Measurements from ENCODE around the gene DIPK1B.

Gene DIPK1B

DNA sequence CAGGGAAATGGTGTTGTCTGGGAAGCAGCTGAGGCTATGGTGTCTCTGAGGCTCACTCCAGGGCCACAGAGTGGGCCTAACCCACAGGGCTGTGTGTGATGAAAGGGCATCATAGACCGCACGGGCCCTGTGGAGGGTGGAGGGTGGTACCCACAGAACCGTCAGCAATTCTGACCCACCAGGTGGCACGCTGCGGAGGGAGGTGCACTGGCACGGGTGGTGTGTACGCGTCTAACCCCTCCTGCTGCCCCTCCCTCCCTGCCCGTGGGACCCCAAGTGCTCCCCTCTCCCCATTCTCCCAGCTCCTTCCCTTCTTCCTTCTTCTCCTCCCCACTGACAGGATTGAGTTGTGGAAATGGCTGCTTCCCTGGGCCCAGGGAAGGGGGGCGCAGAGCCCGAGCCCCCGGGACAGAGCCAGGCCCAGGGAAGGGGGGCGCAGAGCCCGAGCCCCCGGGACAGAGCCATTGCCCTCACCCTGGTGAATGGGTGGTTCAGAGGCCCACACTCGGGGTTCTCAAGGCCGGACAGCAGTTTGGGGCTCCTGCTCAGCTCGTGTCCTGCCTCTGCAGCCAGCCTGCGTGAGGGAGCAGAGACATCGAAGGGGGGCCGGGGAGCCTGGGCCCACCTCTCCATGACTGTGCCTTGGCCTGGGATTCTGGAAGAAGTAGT lies 23.6 kb downstream of the DIPK1B start:
- no peaks in the 10 kb centered on the region for H4K20me1 ChIP-seq (ENCODE audit: control insufficient read depth, insufficient read depth, low read depth, low read length)
- peaks cover 4% of the 10 kb centered on the region for H3K36me3 ChIP-seq (ENCODE audit: control insufficient read depth, low read length)
- H3K9me2 ChIP-seq (replicated peaks; ENCODE audit: control insufficient read depth, low read length): no peaks in the 10 kb centered on the region
- no peak overlapping the region for H3K27ac ChIP-seq (ENCODE audit: low read depth, low read length)
- peaks cover 4% of the 10 kb centered on the region for H3K4me1 ChIP-seq (ENCODE audit: control insufficient read depth, low read length)
- H3K79me2 ChIP-seq (ENCODE audit: control insufficient read depth, low read length): peaks cover 4% of the 10 kb centered on the region
- no peak for TF ChIP-seq EZH2phosphoT487 (IDR thresholded peaks at IDR 0.05; ENCODE audit: borderline replicate concordance, low read length)
- TF ChIP-seq CTCF (IDR thresholded peaks at IDR 0.05; ENCODE audit: low read depth, low read length, poor library complexity, severe bottlenecking): no peak
- H3K4me2 ChIP-seq (ENCODE audit: low read length): no peak overlapping the region
- H3K9me3 ChIP-seq (ENCODE audit: control insufficient read depth, insufficient read depth, low read length): no peaks in the 10 kb centered on the region
- H3F3A ChIP-seq (ENCODE audit: control insufficient read depth, insufficient read depth): no peaks in the 10 kb centered on the region
- H3K4me3 ChIP-seq (ENCODE audit: low read length): no peak overlapping the region
- H3K27me3 ChIP-seq (ENCODE audit: control insufficient read depth, low read length): peaks cover 10% of the 10 kb centered on the region

DNA sequence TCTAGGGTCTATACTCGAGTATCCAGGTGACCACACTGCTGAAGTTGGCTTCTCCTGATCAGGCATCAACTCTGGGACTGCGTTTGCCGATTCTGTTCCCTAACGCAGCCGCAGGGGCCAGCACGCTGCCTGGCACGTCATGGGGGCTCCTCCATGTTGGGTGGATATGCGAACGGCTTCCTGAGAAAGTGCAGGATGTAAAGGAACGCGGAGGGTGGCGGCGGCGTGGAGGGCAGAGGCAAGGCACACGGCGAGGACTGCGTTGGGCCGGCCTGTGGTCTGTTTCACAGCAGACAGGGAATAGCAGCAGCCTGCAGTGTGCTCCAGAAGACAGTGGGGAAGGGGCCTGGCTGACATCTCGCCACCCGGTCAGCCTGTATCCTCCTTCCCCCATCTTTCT lies 26.6 kb downstream of the DIPK1B start:
- Histone ChIP-seq H3F3A (ENCODE audit: control insufficient read depth, insufficient read depth) (no peaks in the 10 kb centered on the region), H3K4me3 (ENCODE audit: low read length) (no peak overlapping the region), H4K20me1 (ENCODE audit: control insufficient read depth, insufficient read depth, low read depth, low read length) (no peaks in the 10 kb centered on the region), H3K27ac (ENCODE audit: low read depth, low read length) (no peak overlapping the region), H3K4me1 (ENCODE audit: control insufficient read depth, low read length) (peaks cover 24% of the 10 kb centered on the region), H3K36me3 (ENCODE audit: control insufficient read depth, low read length) (no peaks in the 10 kb centered on the region), H3K9me3 (ENCODE audit: control insufficient read depth, insufficient read depth, low read length) (no peaks in the 10 kb centered on the region), H3K27me3 (ENCODE audit: control insufficient read depth, low read length) (peaks cover 41% of the 10 kb centered on the region), H3K79me2 (ENCODE audit: control insufficient read depth, low read length) (no peaks in the 10 kb centered on the region), H3K9me2 (replicated peaks; ENCODE audit: control insufficient read depth, low read length) (no peaks in the 10 kb centered on the region), H3K4me2 (ENCODE audit: low read length) (no peak overlapping the region)
- TF ChIP-seq CTCF (IDR thresholded peaks at IDR 0.05; ENCODE audit: low read depth, low read length, poor library complexity, severe bottlenecking) (no peak), EZH2phosphoT487 (IDR thresholded peaks at IDR 0.05; ENCODE audit: borderline replicate concordance, low read length) (no peak)

DNA sequence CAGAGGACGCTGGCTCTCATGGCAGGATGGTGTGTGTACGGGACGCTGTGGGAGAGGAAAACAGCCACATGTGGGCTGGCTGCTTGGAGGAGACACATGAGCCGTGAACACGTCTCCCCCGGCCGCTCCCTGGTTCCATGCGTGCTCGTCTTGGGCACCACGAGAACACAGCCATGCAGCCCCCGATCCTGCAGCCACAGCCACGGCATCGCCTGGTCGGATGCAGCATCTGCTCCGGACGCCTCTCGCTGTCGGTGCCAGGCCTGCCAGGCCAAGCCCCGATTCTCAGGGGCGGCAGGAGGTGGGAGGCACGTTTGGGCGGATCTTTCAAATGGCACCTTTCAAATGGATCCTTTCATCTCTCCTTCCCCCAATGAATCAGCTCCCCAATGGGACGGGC lies 27.1 kb downstream of the DIPK1B start:
- TF ChIP-seq EZH2phosphoT487 (IDR thresholded peaks at IDR 0.05; ENCODE audit: borderline replicate concordance, low read length): no peak
- no peak for TF ChIP-seq CTCF (IDR thresholded peaks at IDR 0.05; ENCODE audit: low read depth, low read length, poor library complexity, severe bottlenecking)
- no peak overlapping the region for H3K4me2 ChIP-seq (ENCODE audit: low read length)
- no peak overlapping the region for H3K4me3 ChIP-seq (ENCODE audit: low read length)
- H3K9me2 ChIP-seq (replicated peaks; ENCODE audit: control insufficient read depth, low read length): no peaks in the 10 kb centered on the region
- no peaks in the 10 kb centered on the region for H3F3A ChIP-seq (ENCODE audit: control insufficient read depth, insufficient read depth)
- peaks cover 24% of the 10 kb centered on the region for H3K4me1 ChIP-seq (ENCODE audit: control insufficient read depth, low read length)
- no peaks in the 10 kb centered on the region for H4K20me1 ChIP-seq (ENCODE audit: control insufficient read depth, insufficient read depth, low read depth, low read length)
- H3K27ac ChIP-seq (ENCODE audit: low read depth, low read length): no peak overlapping the region
- H3K9me3 ChIP-seq (ENCODE audit: control insufficient read depth, insufficient read depth, low read length): no peaks in the 10 kb centered on the region
- no peaks in the 10 kb centered on the region for H3K36me3 ChIP-seq (ENCODE audit: control insufficient read depth, low read length)
- H3K27me3 ChIP-seq (ENCODE audit: control insufficient read depth, low read length): peaks cover 41% of the 10 kb centered on the region
- no peaks in the 10 kb centered on the region for H3K79me2 ChIP-seq (ENCODE audit: control insufficient read depth, low read length)
